HepG2 (cell line): ENCODE results near the gene ADSL. TPM values are rescaled to one million over a fixed set of nuclear protein-coding genes. Genes with fewer than 3 reads are reported as not detected.

Experiments used
- ATAC-seq: fragments of 200-7000 bp; cut with Tn5 transposase; 3 replicates; pipeline ENCODE4 v1.9.1; 2020; ENCODE audit warnings: mild to moderate bottlenecking, moderate library complexity
- BruUV-seq: library from RNA; stranded (reverse); fragments of 400-500 nt; replicated peaks from 2 replicates; lab custom pipeline; 2021; lab: Mats Ljungman, UMichigan
- CTCF ChIA-PET: fragments of 300-600 bp; formaldehyde crosslinking; extraction: SDS; loops from one replicate; lab custom pipeline; 2021; ENCODE audit warnings: low total read pairs, inconsistent platforms, low intra/inter-chr PET ratio; lab: Yijun Ruan, JAX
- POLR2A ChIA-PET: fragments of 350-600 bp; sonication (Branson Sonifier 250); formaldehyde crosslinking; loops from one replicate; lab custom pipeline; 2020; ENCODE audit warnings: antibody characterized with exemption, inconsistent platforms; lab: Yijun Ruan, JAX
- DNase-seq: peaks from one replicate; pipeline ENCODE4 v3.0.0-alpha.2; 2015; ENCODE audit warnings: low spot score
- FAIRE-seq: peaks from 3 replicates; lab custom pipeline; 2011; peaks lifted over from hg19 to GRCh38; lab: Jason Lieb, UNC
- H2AFZ ChIP-seq: one replicate; pipeline ENCODE4 v1.6.1; 2011; ENCODE audit warnings: low read length, inconsistent platforms
- H3K27ac ChIP-seq: fragments of 300-600 bp; 3 replicates; pipeline ENCODE4 v1.8.0; 2011; ENCODE audit warnings: mixed run types, mild to moderate bottlenecking, mixed read lengths, low read length, inconsistent platforms; ENCODE audit not compliant: insufficient read depth; ENCODE audit errors: extremely low read length
- H3K27me3 ChIP-seq, 2 experiments: fragments of 200-600 bp in 1 of 2; 2 replicates in 1 of 2; 3 replicates in 1 of 2; pipeline versions ENCODE4 v1.6.0 to v1.8.0; 2011; ENCODE audit warnings: low read length in 2 of 2, mild to moderate bottlenecking in 2 of 2, moderate library complexity in 2 of 2, inconsistent platforms in 1 of 2; ENCODE audit not compliant: insufficient read depth in 2 of 2, control insufficient read depth in 1 of 2
- H3K36me3 ChIP-seq, 2 experiments: fragments of 200-600 bp in 1 of 2; replicated peaks in 1 of 2; 2 replicates in 1 of 2; 3 replicates in 1 of 2; pipeline versions ENCODE4 v1.5.1 to v1.8.0; 2011; ENCODE audit warnings: low read length in 2 of 2, inconsistent platforms in 1 of 2; ENCODE audit not compliant: insufficient read depth in 2 of 2, control insufficient read depth in 1 of 2
- H3K4me1 ChIP-seq: 2 replicates; pipeline ENCODE4 v1.5.1; 2012; ENCODE audit warnings: low read length, inconsistent platforms; ENCODE audit not compliant: insufficient read depth
- H3K4me2 ChIP-seq: 2 replicates; pipeline ENCODE4 v1.6.0; 2011; ENCODE audit warnings: low read depth, low read length, inconsistent platforms
- H3K4me3 ChIP-seq, 3 experiments: fragments of 200-600 bp in 1 of 3; sonication (generic), shearing (Covaris generic) in 1 of 3; replicated peaks in 1 of 3; 2 replicates each; pipeline ENCODE4 v1.5.1; 2011 to 2016; ENCODE audit warnings: low read length in 3 of 3, inconsistent platforms in 2 of 3, low read depth in 2 of 3, mild to moderate bottlenecking in 2 of 3, control low read depth in 1 of 3, mixed read lengths in 1 of 3; ENCODE audit not compliant: insufficient read depth in 1 of 3
- H3K79me2 ChIP-seq: one replicate; pipeline ENCODE4 v1.6.1; 2011; ENCODE audit warnings: low read length, inconsistent platforms; ENCODE audit not compliant: insufficient read depth
- H3K9ac ChIP-seq: 2 replicates; pipeline ENCODE4 v1.6.0; 2011; ENCODE audit warnings: mild to moderate bottlenecking, low read depth, low read length, inconsistent platforms; ENCODE audit not compliant: insufficient read depth
- H3K9me3 ChIP-seq: 2 replicates; pipeline ENCODE4 v1.5.1; 2012; ENCODE audit warnings: mild to moderate bottlenecking, low read length
- H4K20me1 ChIP-seq: 2 replicates; pipeline ENCODE4 v1.6.0; 2011; ENCODE audit warnings: inconsistent platforms, mild to moderate bottlenecking, low read length, moderate library complexity; ENCODE audit not compliant: insufficient read depth
- CBX2 ChIP-seq, 2 experiments: fragments of 200-600 bp in 1 of 2; sonication (generic); formaldehyde crosslinking in 1 of 2; IDR thresholded peaks; 2 replicates each; pipeline versions ENCODE4 v1.7.0 to v1.8.1; 2018 to 2022; ENCODE audit warnings: low read depth in 2 of 2, low read length in 1 of 2, mild to moderate bottlenecking in 1 of 2, missing genetic modification reagents in 1 of 2
- E2F2 ChIP-seq: sonication (generic); formaldehyde crosslinking; IDR thresholded peaks from 2 replicates; pipeline ENCODE4 v1.4.0; 2020; ENCODE audit warnings: missing genetic modification reagents, borderline replicate concordance
- PATZ1 ChIP-seq: sonication (generic); formaldehyde crosslinking; IDR thresholded peaks from 2 replicates; pipeline ENCODE4 v1.4.0; 2020; ENCODE audit warnings: missing genetic modification reagents
- RBFOX2 ChIP-seq: fragments of 200-400 bp; formaldehyde crosslinking; IDR thresholded peaks from 2 replicates; pipeline ENCODE4 v1.6.1; 2017; ENCODE audit warnings: low read depth, mild to moderate bottlenecking, low read length
- ZFP41 ChIP-seq: sonication (generic); formaldehyde crosslinking; IDR thresholded peaks from 2 replicates; pipeline ENCODE4 v1.4.0; 2020; ENCODE audit warnings: mild to moderate bottlenecking, missing genetic modification reagents, borderline replicate concordance
- ZNF782 ChIP-seq: sonication (generic); formaldehyde crosslinking; IDR thresholded peaks from 2 replicates; pipeline ENCODE4 v1.4.0; 2020; ENCODE audit warnings: missing genetic modification reagents, mild to moderate bottlenecking, borderline replicate concordance
- WGBS: methylation state at CpG from one replicate; pipeline ENCODE4 v1.1.6; 2017; ENCODE audit warnings: low lambda C conversion rate; 5-methylcytosine and 5-hydroxymethylcytosine counted together
- in situ Hi-C: cut with HindIII; loops from 2 replicates; pipeline ENCODE4 v1.10.0; 2017; ENCODE audit warnings: low pct_unique_long_range_greater_than_20kb; ENCODE audit not compliant: extremely low pct_ligation_motif_present
- intact Hi-C: fragments of 100-400 bp; cut with micrococcal nuclease; formaldehyde crosslinking; loops from one replicate; pipeline ENCODE4 v1.10.0; 2022; ENCODE audit not compliant: unreplicated experiment
- polyA plus RNA-seq, 8 experiments: library from polyadenylated mRNA; depleted of rRNA in 3 of 8; stranded (reverse) in 7 of 8; unstranded in 1 of 8; fragments of >200 nt; fragmentation: Illumina TruSeq in 4 of 8; extraction: Trizol in 4 of 8; gene quantifications; 2 replicates each; pipeline versions ENCODE4 v1.2.1 to v1.2.3, GENCODE V29; 2011 to 2016; ENCODE audit warnings: low read depth in 4 of 8, missing spikeins in 1 of 8, mixed read lengths in 1 of 8; ENCODE audit not compliant: insufficient read depth in 1 of 8
- total RNA-seq, 5 experiments: library from RNA; depleted of rRNA; stranded (reverse); fragments of >200 nt; fragmentation: Illumina TruSeq; extraction: Trizol; gene quantifications; 2 replicates each; pipeline ENCODE4 v1.2.3, GENCODE V29; 2016; ENCODE audit warnings: low read depth in 1 of 5
- TF ChIP-seq, protein P1 (sequence below): sonication (generic); formaldehyde crosslinking; IDR thresholded peaks from 2 replicates; pipeline ENCODE4 v1.4.0; 2020; ENCODE audit warnings: missing genetic modification reagents, borderline replicate concordance

The ADSL gene
- total and polyA plus RNA-seq, 2 of the 13 experiments (the other 11 are each of a cell fraction or from before 2014, with no cell fraction given), result 123 to 174 TPM

DNA sequence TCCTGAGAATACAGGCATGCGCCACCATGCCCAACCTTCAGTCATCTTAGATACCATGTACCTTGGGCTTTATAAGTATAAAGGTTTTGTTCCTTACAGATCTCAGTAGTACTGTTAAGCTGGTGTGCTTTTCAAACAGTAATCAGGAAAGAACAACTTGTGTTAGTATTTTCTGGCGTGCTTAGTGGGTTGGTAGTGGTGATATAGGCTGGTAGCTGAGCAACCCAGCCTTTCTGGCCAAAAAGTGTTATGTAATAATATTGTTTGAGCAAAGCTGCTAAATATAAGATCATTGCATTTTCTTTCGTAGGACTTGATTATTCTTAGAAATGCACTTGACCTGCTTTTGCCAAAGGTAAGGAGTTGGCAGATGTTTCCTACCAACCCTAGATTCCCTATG lies 6.5 kb downstream of the ADSL start:
- WGBS, result 100% methylated on average over 3 of the region's 3 CpGs
- peaks cover 19% of the 10 kb centered on the region for H3K79me2 ChIP-seq
- CTCF ChIA-PET, result no interaction called here
- 0 out of 2 replicates have a peak, but pooled peaks have one; percentile 16 for TF ChIP-seq RBFOX2
- TF ChIP-seq ZFP41 (CRISPR knock-in tag), result no peak
- no peak overlapping the region for H3K9ac ChIP-seq
- no peaks in the 10 kb centered on the region for H3K9me3 ChIP-seq
- peaks cover 28% of the 10 kb centered on the region for H3K4me1 ChIP-seq
- H3K4me3 ChIP-seq, result no peak overlapping the region
- DNase-seq (no peak), ATAC-seq (no peak), FAIRE-seq (no peak)
- intact Hi-C loops (no loop called here), in situ Hi-C loops (no loop called here)
- H3K27me3 ChIP-seq, result no peaks in the 10 kb centered on the region
- H3K36me3 ChIP-seq, result peaks cover 15 to 61% of the 10 kb centered on the region in 2 experiments
- POLR2A ChIA-PET, result no interaction called here
- peaks cover 11% of the 10 kb centered on the region; the same call in 1 of the 2 replicates for H4K20me1 ChIP-seq
- H2AFZ ChIP-seq, result no peak overlapping the region
- H3K27ac ChIP-seq, result no peak overlapping the region
- H3K4me2 ChIP-seq, result no peak overlapping the region
- BruUV-seq, result no TSS peak

GRCh38 chr22:40361100-40361499 lies 14.8 kb downstream of the ADSL start:
- intact Hi-C loops (no loop called here), in situ Hi-C loops (no loop called here)
- H3K36me3 ChIP-seq, result peaks cover 48 to 85% of the 10 kb centered on the region in 2 experiments
- WGBS, result 97% methylated on average over 5 of the region's 5 CpGs
- H3K79me2 ChIP-seq, result no peaks in the 10 kb centered on the region
- no peak overlapping the region for H3K9ac ChIP-seq
- no peak overlapping the region for H3K4me2 ChIP-seq
- ATAC-seq (no peak), FAIRE-seq (no peak), DNase-seq (no peak)
- H3K4me1 ChIP-seq, result no peaks in the 10 kb centered on the region
- ChIA-PET POLR2A (no interaction called here), CTCF (no interaction called here)
- no peak overlapping the region for H3K27ac ChIP-seq
- H2AFZ ChIP-seq, result no peak overlapping the region
- BruUV-seq, result no TSS peak
- no peak overlapping the region for H3K4me3 ChIP-seq
- H3K9me3 ChIP-seq, result no peaks in the 10 kb centered on the region
- H4K20me1 ChIP-seq, result no peaks in the 10 kb centered on the region
- no peaks in the 10 kb centered on the region for H3K27me3 ChIP-seq
- TF ChIP-seq PATZ1 (no peak), ZNF782 (CRISPR knock-in tag) (no peak), E2F2 (CRISPR knock-in tag) (no peak), CBX2 (IDR thresholded peaks at IDR 0.05; ENCODE audit: low read depth, low read length) (no peak), CBX2 (CRISPR knock-in tag; IDR thresholded peaks at IDR 0.05; ENCODE audit: low read depth) (no peak)
- TF ChIP-seq, protein P1, sequence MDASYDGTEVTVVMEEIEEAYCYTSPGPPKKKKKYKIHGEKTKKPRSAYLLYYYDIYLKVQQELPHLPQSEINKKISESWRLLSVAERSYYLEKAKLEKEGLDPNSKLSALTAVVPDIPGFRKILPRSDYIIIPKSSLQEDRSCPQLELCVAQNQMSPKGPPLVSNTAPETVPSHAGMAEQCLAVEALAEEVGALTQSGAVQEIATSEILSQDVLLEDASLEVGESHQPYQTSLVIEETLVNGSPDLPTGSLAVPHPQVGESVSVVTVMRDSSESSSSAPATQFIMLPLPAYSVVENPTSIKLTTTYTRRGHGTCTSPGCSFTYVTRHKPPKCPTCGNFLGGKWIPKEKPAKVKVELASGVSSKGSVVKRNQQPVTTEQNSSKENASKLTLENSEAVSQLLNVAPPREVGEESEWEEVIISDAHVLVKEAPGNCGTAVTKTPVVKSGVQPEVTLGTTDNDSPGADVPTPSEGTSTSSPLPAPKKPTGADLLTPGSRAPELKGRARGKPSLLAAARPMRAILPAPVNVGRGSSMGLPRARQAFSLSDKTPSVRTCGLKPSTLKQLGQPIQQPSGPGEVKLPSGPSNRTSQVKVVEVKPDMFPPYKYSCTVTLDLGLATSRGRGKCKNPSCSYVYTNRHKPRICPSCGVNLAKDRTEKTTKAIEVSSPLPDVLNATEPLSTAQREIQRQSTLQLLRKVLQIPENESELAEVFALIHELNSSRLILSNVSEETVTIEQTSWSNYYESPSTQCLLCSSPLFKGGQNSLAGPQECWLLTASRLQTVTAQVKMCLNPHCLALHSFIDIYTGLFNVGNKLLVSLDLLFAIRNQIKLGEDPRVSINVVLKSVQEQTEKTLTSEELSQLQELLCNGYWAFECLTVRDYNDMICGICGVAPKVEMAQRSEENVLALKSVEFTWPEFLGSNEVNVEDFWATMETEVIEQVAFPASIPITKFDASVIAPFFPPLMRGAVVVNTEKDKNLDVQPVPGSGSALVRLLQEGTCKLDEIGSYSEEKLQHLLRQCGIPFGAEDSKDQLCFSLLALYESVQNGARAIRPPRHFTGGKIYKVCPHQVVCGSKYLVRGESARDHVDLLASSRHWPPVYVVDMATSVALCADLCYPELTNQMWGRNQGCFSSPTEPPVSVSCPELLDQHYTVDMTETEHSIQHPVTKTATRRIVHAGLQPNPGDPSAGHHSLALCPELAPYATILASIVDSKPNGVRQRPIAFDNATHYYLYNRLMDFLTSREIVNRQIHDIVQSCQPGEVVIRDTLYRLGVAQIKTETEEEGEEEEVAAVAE (CRISPR knock-in tag), result no peak
